Body of pancreas (tissue), 4 donors: Measurements from ENCODE around the gene OR52H1.

Experiments used
- POLR2A ChIP-seq, 3 donors: fragments of 450-650 bp; IDR thresholded peaks; one replicate each; pipeline ENCODE4 v1.6.1; 2016; ENCODE audit warnings: antibody characterized with exemption in 3 of 3, mild to moderate bottlenecking in 2 of 3
- TF ChIP-seq, protein P1 (sequence below), 7 experiments: fragments of 450-650 bp in 4 of 7; fragments of 200-600 bp in 3 of 7; sonication (generic) in 3 of 7; IDR thresholded peaks; one replicate each; pipeline ENCODE4 v1.5.1; 2016 to 2019; ENCODE audit warnings: antibody characterized with exemption in 7 of 7

DNA sequence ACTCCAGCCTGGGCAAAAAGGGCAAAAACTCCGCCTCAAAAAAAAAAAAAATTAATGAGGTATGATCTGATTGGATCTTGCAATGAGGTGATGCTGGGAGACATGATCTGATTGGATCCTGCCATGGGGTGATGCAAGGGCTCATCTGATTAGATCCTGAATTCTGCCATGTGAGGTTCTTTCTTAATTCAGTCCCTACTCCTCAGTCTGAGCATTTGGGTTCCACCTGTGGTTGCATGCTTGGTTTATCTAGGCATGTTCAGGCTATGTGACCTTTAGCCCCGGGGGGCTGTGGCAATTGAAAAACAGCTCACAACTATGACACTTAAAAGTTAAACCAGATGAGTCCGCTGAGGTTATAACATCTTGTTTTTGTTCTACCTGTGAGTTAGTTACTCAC, 43.3 kb upstream of the OR52H1 start:
- TF ChIP-seq, protein P1, sequence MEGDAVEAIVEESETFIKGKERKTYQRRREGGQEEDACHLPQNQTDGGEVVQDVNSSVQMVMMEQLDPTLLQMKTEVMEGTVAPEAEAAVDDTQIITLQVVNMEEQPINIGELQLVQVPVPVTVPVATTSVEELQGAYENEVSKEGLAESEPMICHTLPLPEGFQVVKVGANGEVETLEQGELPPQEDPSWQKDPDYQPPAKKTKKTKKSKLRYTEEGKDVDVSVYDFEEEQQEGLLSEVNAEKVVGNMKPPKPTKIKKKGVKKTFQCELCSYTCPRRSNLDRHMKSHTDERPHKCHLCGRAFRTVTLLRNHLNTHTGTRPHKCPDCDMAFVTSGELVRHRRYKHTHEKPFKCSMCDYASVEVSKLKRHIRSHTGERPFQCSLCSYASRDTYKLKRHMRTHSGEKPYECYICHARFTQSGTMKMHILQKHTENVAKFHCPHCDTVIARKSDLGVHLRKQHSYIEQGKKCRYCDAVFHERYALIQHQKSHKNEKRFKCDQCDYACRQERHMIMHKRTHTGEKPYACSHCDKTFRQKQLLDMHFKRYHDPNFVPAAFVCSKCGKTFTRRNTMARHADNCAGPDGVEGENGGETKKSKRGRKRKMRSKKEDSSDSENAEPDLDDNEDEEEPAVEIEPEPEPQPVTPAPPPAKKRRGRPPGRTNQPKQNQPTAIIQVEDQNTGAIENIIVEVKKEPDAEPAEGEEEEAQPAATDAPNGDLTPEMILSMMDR (IDR thresholded peaks at IDR 0.05) = no peak
- no peak for TF ChIP-seq POLR2A (IDR thresholded peaks at IDR 0.05)
